ENCODE data around the gene NTN4. TPM values are rescaled to one million over a fixed set of nuclear protein-coding genes. Genes with fewer than 3 reads are reported as not detected.
A peak's percentile ranks its signal among the peaks of the same experiment; 100 is the strongest.

The NTN4 gene
- total and polyA plus RNA-seq, 2 experiments from 2014 or later, result 35.2 to 63.7 TPM

DNA sequence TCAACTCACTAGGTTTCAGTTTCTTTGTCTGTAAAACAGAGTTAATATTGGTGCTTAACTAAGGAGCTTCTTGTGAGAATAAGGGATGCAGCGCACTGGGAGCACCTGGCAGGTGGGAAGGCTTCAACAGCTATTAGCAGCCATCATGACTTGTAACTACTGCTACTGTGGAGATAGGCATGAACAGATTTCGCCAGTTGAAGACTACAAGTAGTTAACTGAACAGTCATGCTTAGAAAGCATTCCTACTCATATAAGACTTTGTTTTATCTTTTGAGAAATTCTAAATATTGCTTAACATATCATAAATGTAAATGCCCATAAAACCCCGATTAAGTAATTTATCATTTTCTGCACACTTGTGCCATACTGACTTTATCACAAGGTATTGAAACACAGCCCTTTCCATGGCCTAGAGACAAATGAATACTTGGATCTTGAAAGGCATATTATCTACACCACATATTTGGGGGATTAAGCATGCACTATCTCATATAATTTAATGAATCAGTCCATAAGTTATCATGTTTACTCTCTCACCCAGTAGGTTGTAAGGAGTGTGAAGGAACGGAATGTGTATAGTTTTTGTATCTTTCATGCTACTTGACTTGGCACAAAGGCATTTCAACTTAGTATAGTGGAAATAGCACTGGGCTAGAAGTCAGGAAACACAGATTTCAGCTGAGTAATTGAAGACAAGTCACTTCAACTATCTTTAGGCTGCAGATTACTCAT lies 16.1 kb downstream of the NTN4 start:
- H3F3A ChIP-seq (ENCODE audit: insufficient read depth), result peaks cover 11% of the 10 kb centered on the region
- WGBS, 2 experiments (ENCODE audit: low coverage in 1 of 2, low lambda C conversion rate in 2 of 2, missing lambda C conversion rate in 2 of 2), result 46 to 50% methylated on average over 4 of the region's 4 CpGs
- in situ Hi-C loops (cut with MboI), result no loop called here
- peaks cover 15% of the 10 kb centered on the region for H3K4me1 ChIP-seq (ENCODE audit: insufficient read depth)
- H2AFZ ChIP-seq, result no peak overlapping the region
- H3K9me3 ChIP-seq (ENCODE audit: low read depth), result no peaks in the 10 kb centered on the region
- H4K20me1 ChIP-seq (ENCODE audit: insufficient read depth), result no peaks in the 10 kb centered on the region
- no peak overlapping the region for H3K4me3 ChIP-seq
- peak overlapping the region; percentile 32 for H3K27ac ChIP-seq
- TF ChIP-seq EZH2 (IDR thresholded peaks at IDR 0.05; ENCODE audit: insufficient read depth, poor library complexity, severe bottlenecking) (no peak), EZH2phosphoT487 (IDR thresholded peaks at IDR 0.05; ENCODE audit: insufficient read depth, low read depth) (no peak)
- H3K27me3 ChIP-seq (replicated peaks; ENCODE audit: insufficient read depth), result no peaks in the 10 kb centered on the region
- no peaks in the 10 kb centered on the region for H3K79me2 ChIP-seq (ENCODE audit: insufficient read depth)
- DNase-seq, result peak; percentile 84
- H3K36me3 ChIP-seq (ENCODE audit: low read depth), result 0 out of 2 replicates have a peak, but pooled peaks cover 5% of the 10 kb centered on the region
- peak overlapping the region; percentile 13 for H3K4me2 ChIP-seq (ENCODE audit: unreplicated experiment)
- no peak overlapping the region for H3K9ac ChIP-seq
- H3K9me2 ChIP-seq (ENCODE audit: insufficient read depth), result no peaks in the 10 kb centered on the region

DNA sequence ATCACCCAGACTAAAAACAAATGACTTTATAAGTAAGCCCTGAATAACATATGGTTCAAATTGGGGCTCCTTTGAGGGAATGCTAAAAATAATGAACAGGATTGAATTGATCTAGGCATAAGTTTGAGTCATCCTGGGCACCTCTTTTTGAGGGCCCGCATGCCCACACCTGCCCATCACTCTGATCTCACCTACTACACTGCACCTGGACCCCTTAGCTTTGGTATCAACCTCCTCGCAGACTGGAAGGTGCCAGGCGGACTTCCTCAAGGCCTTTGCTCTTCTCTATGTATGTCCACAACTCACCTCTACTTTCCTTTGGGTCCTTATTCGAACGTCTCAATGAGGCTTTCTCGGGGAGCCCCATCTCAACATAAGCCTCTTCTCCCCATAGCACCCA lies 17.2 kb downstream of the NTN4 start:
- TF ChIP-seq EZH2phosphoT487 (IDR thresholded peaks at IDR 0.05; ENCODE audit: insufficient read depth, low read depth) (no peak), EZH2 (IDR thresholded peaks at IDR 0.05; ENCODE audit: insufficient read depth, poor library complexity, severe bottlenecking) (no peak)
- Histone ChIP-seq H3K9me2 (ENCODE audit: insufficient read depth) (no peaks in the 10 kb centered on the region), H3F3A (ENCODE audit: insufficient read depth) (peaks cover 11% of the 10 kb centered on the region), H2AFZ (no peak overlapping the region), H3K4me1 (ENCODE audit: insufficient read depth) (peaks cover 15% of the 10 kb centered on the region), H3K9me3 (ENCODE audit: low read depth) (no peaks in the 10 kb centered on the region), H4K20me1 (ENCODE audit: insufficient read depth) (no peaks in the 10 kb centered on the region), H3K4me2 (ENCODE audit: unreplicated experiment) (no peak overlapping the region), H3K27ac (no peak overlapping the region), H3K36me3 (ENCODE audit: low read depth) (0 out of 2 replicates have a peak, but pooled peaks cover 5% of the 10 kb centered on the region), H3K27me3 (replicated peaks; ENCODE audit: insufficient read depth) (no peaks in the 10 kb centered on the region), H3K9ac (no peak overlapping the region), H3K4me3 (no peak overlapping the region), H3K79me2 (ENCODE audit: insufficient read depth) (no peaks in the 10 kb centered on the region)
- in situ Hi-C loops (cut with MboI), result no loop called here
- WGBS, 2 experiments (ENCODE audit: low coverage in 1 of 2, low lambda C conversion rate in 2 of 2, missing lambda C conversion rate in 2 of 2), result 85% methylated on average over 6 of the region's 6 CpGs
- DNase-seq, result no peak

DNA sequence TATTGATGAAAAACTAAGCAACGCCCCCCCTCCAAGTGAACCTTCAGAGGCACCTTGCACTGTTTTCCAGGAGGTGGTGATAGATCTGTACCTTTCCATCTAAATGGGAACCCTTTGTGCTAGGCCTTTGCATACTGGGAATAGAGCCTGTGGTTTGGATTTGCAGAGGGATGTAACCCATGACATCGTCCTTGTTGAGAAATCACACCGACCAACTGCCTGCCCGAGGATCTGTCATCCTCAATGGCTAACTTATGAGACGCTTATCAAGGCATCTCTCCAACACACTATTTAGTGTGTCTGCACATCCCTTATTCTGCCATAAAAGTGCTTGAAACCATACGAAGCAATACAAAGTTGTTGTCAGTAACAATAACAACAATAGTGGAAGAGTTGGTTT lies 22.9 kb downstream of the NTN4 start:
- peak; percentile 71 for DNase-seq
- Histone ChIP-seq H3K9me2 (ENCODE audit: insufficient read depth) (no peaks in the 10 kb centered on the region), H2AFZ (no peak overlapping the region), H3F3A (ENCODE audit: insufficient read depth) (peaks cover 10% of the 10 kb centered on the region), H3K9ac (no peak overlapping the region), H4K20me1 (ENCODE audit: insufficient read depth) (no peaks in the 10 kb centered on the region), H3K4me3 (no peak overlapping the region), H3K27ac (no peak overlapping the region), H3K9me3 (ENCODE audit: low read depth) (no peaks in the 10 kb centered on the region), H3K79me2 (ENCODE audit: insufficient read depth) (no peaks in the 10 kb centered on the region), H3K27me3 (replicated peaks; ENCODE audit: insufficient read depth) (no peaks in the 10 kb centered on the region), H3K36me3 (ENCODE audit: low read depth) (no peaks in the 10 kb centered on the region), H3K4me1 (ENCODE audit: insufficient read depth) (peaks cover 29% of the 10 kb centered on the region), H3K4me2 (ENCODE audit: unreplicated experiment) (no peak overlapping the region)
- WGBS, 2 experiments (ENCODE audit: low coverage in 1 of 2, low lambda C conversion rate in 2 of 2, missing lambda C conversion rate in 2 of 2), result 55 to 66% methylated on average over 6 of the region's 6 CpGs
- in situ Hi-C loops (cut with MboI), result no loop called here
- TF ChIP-seq EZH2 (IDR thresholded peaks at IDR 0.05; ENCODE audit: insufficient read depth, poor library complexity, severe bottlenecking), result no peak
- no peak for TF ChIP-seq EZH2phosphoT487 (IDR thresholded peaks at IDR 0.05; ENCODE audit: insufficient read depth, low read depth)

DNA sequence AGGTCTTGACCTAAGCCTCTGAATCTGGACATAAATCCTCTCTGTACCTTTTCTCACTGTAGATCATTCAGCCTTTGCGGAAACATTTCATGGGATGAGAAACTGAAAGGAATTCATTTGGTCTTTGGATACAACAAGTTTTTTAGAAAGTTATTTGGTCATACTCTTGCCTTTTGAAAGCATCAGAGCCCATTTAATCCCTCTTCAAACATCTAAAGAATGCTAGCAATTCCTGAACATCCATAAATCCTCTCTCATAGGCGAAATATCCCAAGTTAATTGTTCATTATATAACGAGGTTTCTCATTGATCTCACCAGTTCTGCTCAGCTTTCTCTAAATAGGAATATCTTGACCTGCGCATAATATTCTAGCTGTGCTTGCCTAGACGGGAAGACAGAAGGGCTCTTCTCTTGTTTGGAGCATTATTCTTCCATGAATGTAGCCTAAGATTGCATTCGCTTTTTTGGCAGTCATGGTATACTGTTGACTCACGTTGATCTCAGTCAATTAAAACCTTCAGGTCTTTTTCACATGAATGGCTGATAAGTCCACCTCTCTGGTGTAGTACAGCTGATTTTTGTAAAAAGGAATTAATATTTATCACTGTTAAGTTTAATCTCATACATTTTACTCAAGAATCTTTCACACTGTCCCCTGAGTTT lies 24.1 kb downstream of the NTN4 start:
- no peak for TF ChIP-seq EZH2 (IDR thresholded peaks at IDR 0.05; ENCODE audit: insufficient read depth, poor library complexity, severe bottlenecking)
- no peak for TF ChIP-seq EZH2phosphoT487 (IDR thresholded peaks at IDR 0.05; ENCODE audit: insufficient read depth, low read depth)
- Histone ChIP-seq H3K4me3 (no peak overlapping the region), H3K27ac (no peak overlapping the region), H3K9me2 (ENCODE audit: insufficient read depth) (no peaks in the 10 kb centered on the region), H3K9ac (no peak overlapping the region), H3F3A (ENCODE audit: insufficient read depth) (peaks cover 13% of the 10 kb centered on the region), H2AFZ (no peak overlapping the region), H3K79me2 (ENCODE audit: insufficient read depth) (no peaks in the 10 kb centered on the region), H3K36me3 (ENCODE audit: low read depth) (no peaks in the 10 kb centered on the region), H3K9me3 (ENCODE audit: low read depth) (no peaks in the 10 kb centered on the region), H3K4me1 (ENCODE audit: insufficient read depth) (peaks cover 35% of the 10 kb centered on the region), H3K4me2 (ENCODE audit: unreplicated experiment) (no peak overlapping the region), H4K20me1 (ENCODE audit: insufficient read depth) (no peaks in the 10 kb centered on the region), H3K27me3 (replicated peaks; ENCODE audit: insufficient read depth) (no peaks in the 10 kb centered on the region)
- DNase-seq, result peak; percentile 67
- in situ Hi-C loops (cut with MboI), result no loop called here
- 64 to 65% methylated on average over 7 of the region's 7 CpGs for WGBS, 2 experiments (ENCODE audit: low coverage in 1 of 2, low lambda C conversion rate in 2 of 2, missing lambda C conversion rate in 2 of 2)
